HG02588 (cell line): ENCODE measurements around the gene ITIH6.

Experiments
- ATAC-seq: cut with Tn5 transposase; IDR thresholded peaks from one replicate; pipeline ENCODE4 v1.9.1; 2021; ENCODE audit warnings: mild to moderate bottlenecking, moderate library complexity; ENCODE audit not compliant: unreplicated experiment

Gene ITIH6

DNA sequence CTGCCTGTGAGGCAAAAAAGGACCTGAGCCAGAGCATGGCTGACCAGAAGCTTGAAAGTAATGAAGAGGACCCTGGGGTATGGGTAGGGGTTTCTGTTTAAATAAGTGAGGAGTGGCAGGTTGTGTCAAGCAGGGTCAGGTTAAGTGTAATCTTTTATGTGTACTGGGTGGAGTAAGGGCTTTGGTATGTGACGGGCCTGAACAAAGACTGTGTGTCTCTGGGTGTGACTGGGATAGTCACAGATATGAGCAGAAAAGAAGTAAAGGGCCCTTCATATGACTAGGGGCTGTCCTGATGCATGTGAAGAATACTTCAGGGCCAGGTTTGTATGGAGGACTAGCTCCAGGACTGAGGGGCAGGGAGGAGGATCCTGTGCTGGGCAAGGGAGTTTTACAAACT lies 82.4 kb downstream of the ITIH6 start:
- ATAC-seq = no peak

DNA sequence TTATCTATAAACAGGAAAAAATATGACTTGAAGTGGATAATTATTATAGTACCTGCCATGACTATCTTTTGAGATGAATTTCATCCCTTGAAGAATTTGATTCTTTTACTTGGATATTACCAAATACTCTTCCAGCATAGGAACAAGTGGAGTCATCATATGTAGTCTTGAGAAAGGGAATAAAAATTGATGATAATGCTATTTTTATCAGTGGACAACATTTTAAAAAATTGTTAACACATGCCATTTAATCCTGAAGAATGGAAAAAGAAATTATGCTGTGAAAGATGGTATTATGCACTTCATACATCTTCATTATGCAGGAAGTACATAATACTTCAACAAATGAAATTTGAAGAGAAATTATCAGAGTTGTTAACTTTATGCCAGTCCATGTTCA lies 83.6 kb downstream of the ITIH6 start:
- no peak for ATAC-seq

DNA sequence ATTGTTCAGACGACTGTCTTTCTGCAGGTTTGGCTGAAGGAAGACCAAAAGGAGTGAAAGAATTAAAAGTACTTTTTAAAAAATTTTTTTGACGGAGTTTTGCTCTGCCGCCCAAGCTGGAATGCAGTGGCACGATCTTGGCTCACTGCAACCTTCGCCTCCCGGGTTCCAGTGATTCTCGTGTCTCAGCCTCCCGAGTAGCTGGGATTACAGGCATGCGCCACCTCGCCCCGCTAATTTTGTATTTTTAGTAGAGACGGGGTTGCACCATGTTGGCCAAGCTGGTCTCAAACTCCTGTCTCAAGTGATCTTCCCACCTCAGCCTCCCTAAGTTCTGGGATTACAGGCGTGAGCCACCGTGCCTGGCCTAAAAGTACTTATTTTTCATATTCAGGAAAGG lies 86.3 kb downstream of the ITIH6 start:
- ATAC-seq = no peak

DNA sequence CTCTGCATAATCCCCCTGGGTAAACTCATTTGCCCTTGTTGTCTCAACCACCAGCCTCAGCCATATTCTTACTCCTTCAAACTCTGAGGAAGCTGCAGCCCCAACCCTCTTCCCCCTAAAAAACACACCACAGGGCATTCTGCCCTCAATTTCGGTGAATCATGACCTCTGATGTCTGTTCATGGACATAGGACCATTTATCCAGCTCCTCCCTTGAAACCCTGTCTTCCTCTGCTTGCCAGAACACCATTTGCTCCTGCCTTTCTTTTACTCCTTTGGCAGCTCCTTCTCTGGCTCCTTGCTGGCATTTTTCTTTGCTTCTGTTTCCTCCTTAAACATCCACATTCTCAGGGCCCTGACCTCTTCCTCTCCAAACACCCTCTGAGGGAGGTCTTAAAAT lies 87.1 kb downstream of the ITIH6 start:
- no peak for ATAC-seq

DNA sequence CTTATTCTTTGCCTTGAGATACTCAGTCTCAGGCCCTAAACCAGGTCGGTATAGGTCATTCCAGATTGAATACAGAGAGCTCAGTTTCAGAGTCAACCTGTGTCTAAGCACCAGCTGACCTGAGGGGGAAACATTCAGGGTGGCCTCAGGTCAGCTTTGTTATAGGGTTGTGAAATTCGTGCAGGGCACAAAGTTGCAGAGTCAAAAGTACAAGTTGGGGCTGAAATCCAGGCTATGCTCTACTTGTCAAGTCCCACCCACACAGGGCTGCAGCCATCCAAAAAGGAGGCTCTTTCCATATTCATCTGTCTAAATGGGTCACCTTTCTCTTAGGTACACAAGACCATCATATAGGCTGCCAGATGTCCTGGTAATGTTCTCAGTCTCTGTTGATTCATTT lies 89.7 kb downstream of the ITIH6 start:
- ATAC-seq = no peak
